Heart left ventricle (tissue), 16 donors: Measurements from ENCODE around the gene SPATA4. TPM values are rescaled to one million over a fixed set of nuclear protein-coding genes. Genes with fewer than 3 reads are reported as not detected.

Experiments
- ATAC-seq, 4 donors: fragments of 200-7000 bp; cut with Tn5 transposase; one replicate each; pipeline ENCODE4 v1.9.1; 2020 to 2022; ENCODE audit warnings: moderate library complexity in 4 of 4, mild to moderate bottlenecking in 3 of 4, moderate number of reproducible peaks in 1 of 4
- DNase-seq, 5 donors: peaks; one replicate each; pipeline ENCODE4 v3.0.0-alpha.2; 2020
- H3K27ac ChIP-seq, 12 donors: fragments of 200-600 bp; sonication (generic) in 4 of 12; one replicate each; pipeline versions ENCODE4 v1.5.0 to v1.8.0; 2016 to 2022; ENCODE audit warnings: mild to moderate bottlenecking in 2 of 12
- H3K27me3 ChIP-seq, 9 donors: fragments of 200-600 bp; sonication (generic) in 2 of 9; one replicate each; pipeline versions ENCODE4 v1.5.1 to v1.8.0; 2016 to 2022; ENCODE audit warnings: mild to moderate bottlenecking in 3 of 9
- H3K36me3 ChIP-seq, 9 donors: fragments of 200-600 bp; sonication (generic) in 2 of 9; one replicate each; pipeline versions ENCODE4 v1.5.0 to v1.8.0; 2018 to 2022; ENCODE audit warnings: mild to moderate bottlenecking in 2 of 9
- H3K4me1 ChIP-seq, 12 donors: fragments of 200-600 bp; sonication (generic) in 4 of 12; one replicate each; pipeline versions ENCODE4 v1.5.0 to v1.8.0; 2016 to 2022; ENCODE audit warnings: mild to moderate bottlenecking in 3 of 12
- H3K4me3 ChIP-seq, 12 donors: fragments of 200-600 bp; sonication (generic) in 4 of 12; one replicate each; pipeline versions ENCODE4 v1.5.0 to v1.8.0; 2017 to 2022; ENCODE audit warnings: mild to moderate bottlenecking in 9 of 12, moderate library complexity in 4 of 12
- H3K9me3 ChIP-seq, 12 donors: fragments of 200-600 bp; sonication (generic) in 4 of 12; one replicate each; pipeline versions ENCODE4 v1.5.0 to v1.8.0; 2016 to 2022; ENCODE audit warnings: mild to moderate bottlenecking in 1 of 12
- CTCF ChIP-seq, 12 donors: fragments of 200-600 bp; sonication (generic) in 4 of 12; IDR thresholded peaks; one replicate each; pipeline versions ENCODE4 v1.5.0 to v1.8.0; 2018 to 2022; ENCODE audit warnings: antibody characterized with exemption in 12 of 12, mild to moderate bottlenecking in 5 of 12
- POLR2A ChIP-seq, 2 donors: fragments of 450-650 bp; IDR thresholded peaks; one replicate each; pipeline ENCODE4 v1.6.1; 2017; ENCODE audit warnings: antibody characterized with exemption in 2 of 2, mild to moderate bottlenecking in 2 of 2, moderate library complexity in 2 of 2
- WGBS, 4 donors: extraction: QIAGEN DNeasy Blood & Tissue Kit in 2 of 4; methylation state at CpG; one replicate each; pipeline versions ENCODE4 v1.1.5 to v1.1.7; 2013 to 2018; 5-methylcytosine and 5-hydroxymethylcytosine counted together
- intact Hi-C, 10 donors: fragments of 100-400 bp; cut with DNase I; formaldehyde crosslinking; loops; one replicate each; pipeline versions ENCODE4 v1.11.1 to v1.14.2; 2022
- polyA plus RNA-seq, 2 donors: library from polyadenylated mRNA; stranded (reverse); fragments of 200-250 nt; gene quantifications; one replicate each; pipeline ENCODE4 v1.2.3, GENCODE V29; 2013
- total RNA-seq, 9 donors: library from RNA; depleted of rRNA in 2 of 9; stranded (reverse); fragments of >200 nt in 2 of 9; fragmentation: NEBNext Ultra II Directional in 3 of 9; extraction: Animal tissue kit (Norgen Biotek cat#: 25700) in 3 of 9; gene quantifications; one replicate each; pipeline versions ENCODE4 v1.1.0 to v1.2.4, GENCODE V29; 2016 to 2023
- donor health status: ischemic (EF 13 %, LVEDD 7.1; RV severe dilation, severe dysfunction).
- donor health status: healthy with polysubstance abuse.
- donor health status: DM: no; HTN: yes; CAD: no.
- donor health status: DM: no; HTN: no; CAD: no.
- donor health status: ischemic (EF 25% LVEDD 6.9; RV normal size, moderate dysfunction).
- donor health status: ischemic (EF 25% LVEDD 5.7; RV mildly dilated, moderate dysfunction).
- donor health status: healthy.
- donor health status: DM: yes; HTN: yes; CAD: no.
- donor health status: ischemic (EF 35%, LVEDD 5.7; RV mildly dilated, moderate dysfunction).
- donor health status: nonischemic (EF 11% LVEDD 7.7; RV severe dilation, severe dysfunction).
- donor health status: DM: yes; HTN: yes; CAD: no.
- donor health status: PGD.
- donor health status: ischemic (EF 29% LVEDD 5.4; RV normal size, mild dysfunction).
- donor health status: nonischemic (EF 23%, LVEDD 6.1; RV moderate dilation, normal function).

SPATA4 gene
- total and polyA plus RNA-seq, 11 donors, result 0.25 to 0.84 (median 0.53) TPM; not detected in 4

GRCh38 chr4:176134670-176135069 is 60.7 kb downstream of the SPATA4 start:
- ATAC-seq (no peak), DNase-seq (no peak)
- TF ChIP-seq POLR2A (IDR thresholded peaks at IDR 0.05), result no peak
- TF ChIP-seq CTCF (IDR thresholded peaks at IDR 0.05), result no peak
- no peak overlapping the region for H3K27ac ChIP-seq
- H3K27me3 ChIP-seq, result no peaks in the 10 kb centered on the region
- H3K9me3 ChIP-seq, result no peaks in the 10 kb centered on the region
- intact Hi-C loops, result no loop called here
- 71 to 88% (median 83%) methylated on average over 2 of the region's 2 CpGs for WGBS, 4 donors
- no peak overlapping the region for H3K4me3 ChIP-seq
- H3K4me1 ChIP-seq, result no peaks in the 10 kb centered on the region
- no peaks in the 10 kb centered on the region for H3K36me3 ChIP-seq

Other genes starting within 250 kb of the SPATA4 start
- gene WDR17, start 129.7 kb downstream of the SPATA4 start, total RNA-seq, result 1 to 10 TPM in 1 of 9 donors, under 1 TPM in 8; 0.28 to 1.4 (median 0.75) TPM
- under 1 TPM; 0.21 to 0.23 TPM for gene WDR17, start 129.7 kb downstream of the SPATA4 start, polyA plus RNA-seq
- 1 to 10 TPM; 1.5 to 7.7 (median 3.2) TPM for gene ASB5, start 73.6 kb upstream of the SPATA4 start, total RNA-seq
- 1 to 10 TPM; 1.0 to 2.0 TPM for gene ASB5, start 73.6 kb upstream of the SPATA4 start, polyA plus RNA-seq
- gene SPCS3, start 124.4 kb upstream of the SPATA4 start, total RNA-seq, result 100 to 1,000 TPM in 3 of 9 donors, 10 to 100 TPM in 6; 40.6 to 200 (median 81.6) TPM
- gene SPCS3, start 124.4 kb upstream of the SPATA4 start, polyA plus RNA-seq, result 100 to 1,000 TPM in 1 of 2 donors, 10 to 100 TPM in 1; 24.3 to 143 TPM